HG02588 (cell line): ENCODE data around the gene GLI1.
"Not testable (repeated sequence)": the region's sequence is repeated elsewhere in the genome, so short reads cannot be mapped to it uniquely, and the experiment has no call there.

Experiments
- ATAC-seq: cut with Tn5 transposase; IDR thresholded peaks from one replicate; pipeline ENCODE4 v1.9.1; 2021; ENCODE audit warnings: mild to moderate bottlenecking, moderate library complexity; ENCODE audit not compliant: unreplicated experiment

GLI1 gene

GRCh38 chr12:57441393-57441792, 18.2 kb upstream of the GLI1 start:
- ATAC-seq = not testable (repeated sequence)

- no peak for ATAC-seq
Measured at GRCh38 chr12:57441846-57442427, 17.6 kb upstream of the GLI1 start.

- not testable (repeated sequence) for ATAC-seq
Measured at GRCh38 chr12:57444337-57444736, 15.2 kb upstream of the GLI1 start.

GRCh38 chr12:57444744-57445143, 14.8 kb upstream of the GLI1 start:
- ATAC-seq = no peak

GRCh38 chr12:57446292-57446960, 13.2 kb upstream of the GLI1 start:
- ATAC-seq = no peak

- ATAC-seq = no peak
Measured at GRCh38 chr12:57448669-57449068, 10.9 kb upstream of the GLI1 start.

GRCh38 chr12:57449375-57449774, 10.2 kb upstream of the GLI1 start:
- ATAC-seq = no peak

- ATAC-seq = no peak
Measured at GRCh38 chr12:57450057-57450456, 9.5 kb upstream of the GLI1 start.

- ATAC-seq = no peak
Measured at GRCh38 chr12:57451233-57451778, 8.3 kb upstream of the GLI1 start.

GRCh38 chr12:57452181-57452936, 7.2 kb upstream of the GLI1 start:
- ATAC-seq = no peak

GRCh38 chr12:57452937-57453509, 6.6 kb upstream of the GLI1 start:
- ATAC-seq = no peak

GRCh38 chr12:57454213-57454565, 5.4 kb upstream of the GLI1 start:
- ATAC-seq = no peak

- no peak for ATAC-seq
Measured at GRCh38 chr12:57454566-57455373, 4.8 kb upstream of the GLI1 start, which contains the start of gene INHBE. INHBE (plus strand) TSS chr12:57455307; CDS start chr12:57455537, 230 bp downstream.

- no peak for ATAC-seq
Measured at GRCh38 chr12:57455374-57456144, 4.0 kb upstream of the GLI1 start.

- peak; percentile 33 for ATAC-seq
Measured at GRCh38 chr12:57456145-57456700, 3.4 kb upstream of the GLI1 start.

GRCh38 chr12:57456737-57457490, 2.7 kb upstream of the GLI1 start:
- no peak for ATAC-seq

- ATAC-seq = no peak
Measured at GRCh38 chr12:57458665-57459054, 925 bp upstream of the GLI1 start.

GRCh38 chr12:57459055-57459749, 383 bp upstream of the GLI1 start:
- ATAC-seq = peak; percentile 48
